ENCODE measurements around the gene BANF2.
"Not testable (repeated sequence)": the region's sequence is repeated elsewhere in the genome, so short reads cannot be mapped to it uniquely, and the experiment has no call there.

The BANF2 gene

GRCh38 chr20:17699931-17700351 is at the start of gene BANF2:
Gene BANF2 (plus strand): TSS chr20:17699966. CDS start chr20:17725026, 25,060 bp downstream.
- no peak for DNase-seq

GRCh38 chr20:17650301-17651128 is 49.3 kb upstream of the BANF2 start:
- no peak for DNase-seq

- no peak for DNase-seq
Observed at GRCh38 chr20:17651129-17651759, 48.5 kb upstream of the BANF2 start.

GRCh38 chr20:17651760-17652388 is 47.9 kb upstream of the BANF2 start:
- no peak for DNase-seq

GRCh38 chr20:17652411-17652810 is 47.4 kb upstream of the BANF2 start:
- no peak for DNase-seq

GRCh38 chr20:17653835-17654648 is 45.7 kb upstream of the BANF2 start:
- no peak for DNase-seq

DNA sequence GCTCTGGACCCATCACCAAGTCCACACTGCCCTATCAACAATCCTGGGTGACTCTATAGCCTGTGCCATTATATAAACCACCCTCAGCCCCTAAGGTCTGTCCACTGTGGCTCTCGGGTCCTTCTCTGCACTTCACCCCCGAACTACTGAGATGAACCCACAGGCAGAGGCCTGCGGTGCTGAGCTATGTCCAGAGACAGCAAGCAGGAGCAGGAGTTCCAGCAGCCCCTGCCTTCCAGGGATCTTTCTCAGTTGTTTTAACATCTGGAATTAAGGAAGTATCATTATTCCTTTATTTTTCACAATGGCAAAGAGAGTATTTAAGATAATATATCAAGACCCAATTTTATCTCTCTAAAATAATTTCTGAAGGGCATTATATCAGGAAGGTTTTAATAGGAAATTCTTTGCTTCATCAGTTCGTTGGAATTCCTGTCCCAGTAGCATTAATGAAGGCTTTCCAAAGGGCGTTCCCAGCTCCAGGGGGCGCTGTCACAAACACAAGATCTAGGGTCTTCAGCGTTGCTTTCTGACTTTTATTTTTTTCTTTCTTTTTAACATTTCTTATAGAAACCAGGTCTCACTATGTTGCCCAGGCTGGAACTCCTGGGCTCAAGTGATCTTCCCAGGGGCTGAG is 45.0 kb upstream of the BANF2 start:
- DNase-seq: no peak

DNA sequence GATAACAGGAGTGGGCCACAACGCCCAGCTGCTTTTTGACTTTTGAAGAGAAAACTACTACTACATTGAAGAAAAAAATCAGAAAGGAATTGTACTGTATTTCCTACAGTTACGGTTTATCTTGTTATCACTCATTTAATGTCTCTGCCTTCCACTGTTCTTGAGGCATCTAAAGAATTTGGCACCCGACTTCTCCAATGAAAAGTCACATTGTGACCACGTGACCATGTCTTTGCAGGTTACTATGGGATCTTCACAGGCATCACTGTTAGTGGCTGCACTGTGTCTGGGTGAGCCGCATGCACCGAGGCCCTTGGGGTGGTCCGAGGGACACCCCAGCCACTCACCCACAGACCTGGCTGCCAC is 44.5 kb upstream of the BANF2 start:
- no peak for DNase-seq

DNA sequence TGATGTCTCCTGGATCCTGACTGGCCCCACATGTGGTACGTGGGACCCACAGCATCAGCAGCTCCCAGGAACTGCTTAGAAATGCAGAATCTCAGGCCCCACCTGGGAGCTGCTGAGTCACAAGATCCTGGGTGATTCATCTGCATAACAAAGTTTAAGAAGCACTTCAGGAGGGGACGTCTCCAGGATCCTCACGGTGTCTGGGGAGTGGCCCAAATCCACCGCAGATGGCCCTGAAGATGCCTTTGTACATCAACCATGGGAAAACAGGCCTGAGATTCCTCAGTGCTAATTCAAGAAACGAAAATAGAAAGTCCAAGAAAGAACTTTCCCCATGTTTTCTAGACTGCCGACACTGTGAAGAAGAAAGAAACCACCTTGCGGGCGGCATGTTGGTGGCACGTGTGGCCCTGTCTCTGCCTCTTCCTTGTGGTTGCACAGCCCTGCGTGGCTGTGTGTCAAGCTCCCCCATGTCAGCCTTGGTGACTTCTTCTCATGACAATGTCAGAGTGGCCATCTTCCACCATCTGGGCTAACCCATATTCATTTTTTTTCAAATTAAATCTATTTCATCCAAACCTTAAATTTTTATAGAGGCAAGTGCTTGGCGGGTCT is 43.8 kb upstream of the BANF2 start:
- DNase-seq: no peak

GRCh38 chr20:17657079-17657825 is 42.5 kb upstream of the BANF2 start:
- DNase-seq: no peak

GRCh38 chr20:17657898-17658647 is 41.7 kb upstream of the BANF2 start:
- no peak for DNase-seq

- DNase-seq: no peak
Observed at GRCh38 chr20:17658648-17658993, 41.1 kb upstream of the BANF2 start.

- DNase-seq: not testable (repeated sequence)
Observed at GRCh38 chr20:17659344-17659743, 40.4 kb upstream of the BANF2 start.

GRCh38 chr20:17659801-17660200 is 40.0 kb upstream of the BANF2 start:
- DNase-seq: no peak

- DNase-seq: no peak
Observed at GRCh38 chr20:17660667-17661066, 39.1 kb upstream of the BANF2 start.

GRCh38 chr20:17661121-17661744 is 38.5 kb upstream of the BANF2 start:
- DNase-seq: no peak

- DNase-seq: no peak
Observed at GRCh38 chr20:17662333-17663039, 37.3 kb upstream of the BANF2 start.

DNA sequence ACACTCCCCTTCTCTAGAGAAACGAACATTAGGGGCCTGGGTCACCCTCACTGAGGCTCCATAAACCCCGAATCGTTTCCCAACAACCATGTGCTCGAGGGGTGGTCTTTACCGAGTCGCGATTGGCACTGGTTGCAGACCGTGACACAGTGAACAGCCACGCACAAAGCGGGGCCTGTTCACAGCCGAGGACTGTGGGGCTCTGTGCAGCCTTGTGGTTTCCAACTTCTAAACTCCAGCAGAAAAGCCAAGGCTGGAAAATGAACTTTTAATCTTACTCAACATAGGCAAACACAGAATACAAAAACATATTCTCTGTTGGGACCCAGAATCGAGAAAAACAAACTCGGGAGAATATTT is 36.7 kb upstream of the BANF2 start:
- no peak for DNase-seq

GRCh38 chr20:17663486-17663885 is 36.3 kb upstream of the BANF2 start:
- DNase-seq: no peak

Data from NCI-H187 (cell line).